Measurements from ENCODE around the gene PIP5KL1. TPM values are rescaled to one million over a fixed set of nuclear protein-coding genes. Genes with fewer than 3 reads are reported as not detected.

The PIP5KL1 gene
- total RNA-seq, 1 donor from 2014 or later, result not detected

DNA sequence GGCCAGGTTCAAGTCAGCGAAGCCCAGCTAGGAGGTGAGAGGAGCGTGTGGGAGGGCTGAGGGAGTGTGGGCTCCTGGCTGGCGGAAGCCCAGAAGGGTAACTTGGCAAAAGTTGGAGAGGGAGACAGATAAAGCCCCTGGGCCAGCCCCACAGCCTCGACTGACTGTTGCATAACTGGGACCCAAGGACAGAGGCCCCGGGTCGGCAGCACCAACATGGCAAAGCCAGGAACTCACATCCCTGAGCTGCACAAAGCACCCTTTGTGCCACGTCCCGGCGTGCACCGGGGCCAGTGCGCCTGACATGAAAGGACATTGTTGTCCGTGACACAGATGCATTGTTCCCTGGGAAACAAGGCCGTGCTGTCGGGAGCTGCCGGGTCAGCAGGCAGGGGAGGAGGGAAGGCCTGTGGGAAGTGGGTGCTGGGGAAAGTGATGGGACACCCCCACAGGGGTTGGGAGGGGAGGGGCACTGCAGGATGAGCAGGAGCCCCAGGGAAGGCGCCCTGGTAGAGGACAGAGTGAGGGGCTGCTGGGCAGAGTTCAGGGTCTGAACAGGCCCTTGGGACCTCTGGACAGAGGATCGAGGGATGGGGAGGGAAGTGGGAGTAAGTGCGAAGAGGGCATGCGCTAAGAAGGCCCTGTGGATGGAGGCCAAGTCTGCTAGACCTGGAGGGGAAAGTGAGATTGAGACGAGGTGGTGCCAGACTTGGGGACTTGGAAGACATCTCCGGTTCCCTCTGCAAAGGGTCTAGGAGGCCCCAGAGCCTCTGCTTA is 20.1 kb upstream of the PIP5KL1 start:
- Histone ChIP-seq H3K27ac (no peak overlapping the region), H3K27me3 (no peaks in the 10 kb centered on the region), H3K4me1 (peaks cover 0 to 11% of the 10 kb centered on the region in 2 donors), H3K36me3 (peaks cover 0 to 4% of the 10 kb centered on the region in 2 donors), H3K4me3 (no peak overlapping the region), H3K9me3 (no peaks in the 10 kb centered on the region)
- TF ChIP-seq, protein P1, sequence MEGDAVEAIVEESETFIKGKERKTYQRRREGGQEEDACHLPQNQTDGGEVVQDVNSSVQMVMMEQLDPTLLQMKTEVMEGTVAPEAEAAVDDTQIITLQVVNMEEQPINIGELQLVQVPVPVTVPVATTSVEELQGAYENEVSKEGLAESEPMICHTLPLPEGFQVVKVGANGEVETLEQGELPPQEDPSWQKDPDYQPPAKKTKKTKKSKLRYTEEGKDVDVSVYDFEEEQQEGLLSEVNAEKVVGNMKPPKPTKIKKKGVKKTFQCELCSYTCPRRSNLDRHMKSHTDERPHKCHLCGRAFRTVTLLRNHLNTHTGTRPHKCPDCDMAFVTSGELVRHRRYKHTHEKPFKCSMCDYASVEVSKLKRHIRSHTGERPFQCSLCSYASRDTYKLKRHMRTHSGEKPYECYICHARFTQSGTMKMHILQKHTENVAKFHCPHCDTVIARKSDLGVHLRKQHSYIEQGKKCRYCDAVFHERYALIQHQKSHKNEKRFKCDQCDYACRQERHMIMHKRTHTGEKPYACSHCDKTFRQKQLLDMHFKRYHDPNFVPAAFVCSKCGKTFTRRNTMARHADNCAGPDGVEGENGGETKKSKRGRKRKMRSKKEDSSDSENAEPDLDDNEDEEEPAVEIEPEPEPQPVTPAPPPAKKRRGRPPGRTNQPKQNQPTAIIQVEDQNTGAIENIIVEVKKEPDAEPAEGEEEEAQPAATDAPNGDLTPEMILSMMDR (IDR thresholded peaks at IDR 0.05), result no peak
- intact Hi-C loops (cut with DNase I), result no loop called here
- no peak for DNase-seq (ENCODE audit: low spot score in 2 of 2)

DNA sequence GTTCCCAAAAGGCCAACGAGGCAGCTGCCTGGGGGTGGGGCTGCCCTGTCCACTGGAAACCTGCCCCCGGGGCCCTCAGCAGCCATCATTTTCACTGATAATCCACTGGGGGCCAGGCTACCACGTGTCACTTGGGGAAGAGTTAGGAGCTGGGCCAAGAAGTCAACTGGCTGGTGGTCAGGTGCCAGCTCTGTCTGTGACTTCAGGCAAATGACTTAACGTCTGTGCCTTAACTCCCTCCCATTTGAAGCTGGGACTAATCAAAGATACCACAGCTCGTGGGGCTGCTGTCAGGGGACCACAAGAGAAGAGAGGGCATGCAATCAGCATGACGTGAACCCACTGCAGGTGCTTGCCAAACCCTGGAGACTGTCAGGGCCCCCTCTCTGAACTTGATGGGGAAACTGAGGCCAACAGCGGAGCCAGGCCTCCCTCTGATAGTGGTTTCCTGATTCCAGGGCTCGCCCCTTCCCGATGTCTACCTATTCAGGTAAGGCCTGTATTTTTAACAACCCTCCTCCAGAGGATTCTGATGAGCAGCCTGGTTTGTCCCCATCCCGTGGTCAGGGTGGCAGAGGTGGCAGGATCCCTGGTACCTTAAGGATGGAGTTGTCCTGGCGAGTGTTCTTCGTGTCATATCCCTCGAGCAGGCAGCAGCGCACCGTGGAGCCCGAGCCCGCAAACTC is 19.4 kb upstream of the PIP5KL1 start:
- H3K4me3 ChIP-seq, result no peak overlapping the region
- H3K36me3 ChIP-seq, result peaks cover 4 to 9% of the 10 kb centered on the region in 2 donors

DNA sequence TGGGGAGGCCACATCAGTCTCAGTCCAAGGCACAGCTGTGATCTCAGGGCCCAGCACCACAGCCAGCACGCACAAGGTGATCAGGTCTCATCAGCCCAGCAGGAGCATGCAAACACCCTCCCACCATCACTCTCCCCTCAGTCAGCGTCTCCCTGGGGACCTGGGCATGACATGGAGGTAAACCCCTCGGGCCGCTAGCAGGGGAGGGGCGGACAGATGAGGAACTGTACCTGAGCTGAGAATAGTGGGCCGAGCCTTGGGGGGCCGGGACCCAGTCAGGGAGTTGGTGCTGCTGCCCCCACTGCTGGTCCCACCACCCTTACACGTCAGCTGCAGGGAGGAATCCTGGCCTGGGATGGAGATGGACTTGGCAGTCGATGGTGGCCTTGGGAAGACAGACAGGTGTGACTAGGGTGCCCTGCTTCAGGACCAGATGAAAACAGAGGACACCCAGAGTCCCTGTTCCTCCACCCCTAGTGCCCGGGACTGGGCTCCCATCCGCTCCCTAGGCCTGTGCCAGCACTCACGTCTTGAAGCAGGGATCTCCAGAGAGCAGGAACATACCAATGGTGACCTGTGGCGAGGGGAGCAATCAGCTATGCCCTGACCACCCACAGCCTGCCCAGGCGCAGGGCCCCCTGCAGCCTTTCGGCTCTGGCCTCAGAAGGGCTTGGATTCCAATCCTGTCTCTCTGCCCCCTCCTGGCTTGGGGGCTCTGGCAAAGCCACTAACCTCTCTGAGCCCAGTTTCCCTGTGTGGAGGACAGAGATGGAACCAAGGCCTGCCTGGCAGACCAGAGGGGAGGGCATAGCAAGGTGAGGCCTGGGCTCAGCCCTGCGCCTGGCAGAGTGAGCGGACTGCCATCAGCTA is 17.5 kb upstream of the PIP5KL1 start:
- Histone ChIP-seq H3K9me3 (no peaks in the 10 kb centered on the region), H3K4me3 (no peak overlapping the region), H3K27ac (no peak overlapping the region), H3K4me1 (no peaks in the 10 kb centered on the region), H3K36me3 (peaks cover 15% of the 10 kb centered on the region in 2 donors), H3K27me3 (no peaks in the 10 kb centered on the region)
- DNase-seq (ENCODE audit: low spot score in 2 of 2), result no peak
- TF ChIP-seq, protein P1 (IDR thresholded peaks at IDR 0.05), result no peak
- intact Hi-C loops (cut with DNase I), result no loop called here

More for the DNA sequence above, 19.4 kb upstream of the PIP5KL1 start:
- Histone ChIP-seq H3K27ac (no peak overlapping the region), H3K4me1 (peaks cover 0 to 8% of the 10 kb centered on the region in 2 donors), H3K27me3 (no peaks in the 10 kb centered on the region), H3K9me3 (no peaks in the 10 kb centered on the region)
- intact Hi-C loops (cut with DNase I), result no loop called here
- TF ChIP-seq, protein P1 (IDR thresholded peaks at IDR 0.05), result no peak
- DNase-seq (ENCODE audit: low spot score in 2 of 2), result no peak

DNA sequence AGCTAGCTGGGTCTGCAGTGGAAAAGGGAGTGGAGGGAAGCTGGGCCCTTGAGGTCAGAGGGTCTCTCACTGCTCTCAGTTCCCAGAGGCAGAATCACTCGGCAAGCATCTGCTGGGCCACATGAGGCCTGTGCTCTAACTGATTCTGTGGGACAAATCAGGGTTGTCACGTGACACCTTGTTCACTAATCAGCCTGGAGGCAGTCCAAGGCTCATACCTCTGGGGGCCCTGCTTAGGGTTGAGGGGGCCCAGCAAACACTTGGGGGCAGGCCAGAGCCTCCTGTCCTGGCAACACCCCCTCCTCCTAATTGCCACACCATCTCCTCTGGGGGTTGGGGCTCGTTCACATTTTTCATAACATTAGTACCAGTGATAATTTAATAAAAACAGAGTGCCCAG is 16.2 kb upstream of the PIP5KL1 start:
- intact Hi-C loops (cut with DNase I), result no loop called here
- Histone ChIP-seq H3K4me1 (peaks cover 0 to 4% of the 10 kb centered on the region in 2 donors), H3K27ac (no peak overlapping the region), H3K9me3 (no peaks in the 10 kb centered on the region), H3K27me3 (no peaks in the 10 kb centered on the region), H3K4me3 (no peak overlapping the region), H3K36me3 (peaks cover 15 to 22% of the 10 kb centered on the region in 2 donors)
- DNase-seq (ENCODE audit: low spot score in 2 of 2), result no peak
- TF ChIP-seq, protein P1 (IDR thresholded peaks at IDR 0.05), result no peak

DNA sequence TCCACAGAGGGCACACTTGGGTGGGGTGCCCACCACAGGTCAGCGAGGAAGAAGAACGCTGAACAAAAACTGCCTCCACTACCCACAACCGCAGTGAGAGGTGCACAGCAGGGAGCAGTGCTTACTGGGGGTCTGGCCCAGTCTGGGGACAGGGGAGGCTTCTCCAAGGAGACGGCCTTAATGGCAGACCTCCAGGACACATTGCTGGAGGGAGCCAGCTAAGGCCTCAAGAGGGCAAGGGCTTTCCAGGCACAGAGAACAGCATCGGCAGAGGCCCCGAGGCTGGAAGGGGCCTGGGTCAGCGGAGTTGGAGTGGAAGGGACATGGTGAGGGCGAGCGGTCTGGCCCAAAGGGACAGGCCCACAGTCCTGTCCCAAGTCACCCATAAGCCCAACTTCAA is 15.4 kb upstream of the PIP5KL1 start:
- Histone ChIP-seq H3K4me3 (no peak overlapping the region), H3K27ac (no peak overlapping the region), H3K36me3 (peaks cover 15 to 25% of the 10 kb centered on the region in 2 donors), H3K4me1 (peaks cover 0 to 4% of the 10 kb centered on the region in 2 donors), H3K9me3 (no peaks in the 10 kb centered on the region), H3K27me3 (no peaks in the 10 kb centered on the region)
- intact Hi-C loops (cut with DNase I), result loop anchor here (2.0 kb wide), 1 partner anchor 171 kb away; no protein-coding TSS in a partner anchor
- TF ChIP-seq, protein P1 (IDR thresholded peaks at IDR 0.05), result no peak
- no peak for DNase-seq (ENCODE audit: low spot score in 2 of 2)
